SW480 (cell line): ENCODE data around the gene TBCD.

Source experiments
- DNase-seq: peaks from one replicate; pipeline ENCODE4 v3.0.0-alpha.2; 2016; ENCODE audit warnings: low spot score

The TBCD gene

GRCh38 chr17:82858376-82859126 lies 106.7 kb downstream of the TBCD start:
- no peak for DNase-seq

GRCh38 chr17:82859431-82860403 lies 107.9 kb downstream of the TBCD start:
- peak; percentile 81 for DNase-seq

- no peak for DNase-seq
Measured at GRCh38 chr17:82860606-82861392, 108.9 kb downstream of the TBCD start.

DNA sequence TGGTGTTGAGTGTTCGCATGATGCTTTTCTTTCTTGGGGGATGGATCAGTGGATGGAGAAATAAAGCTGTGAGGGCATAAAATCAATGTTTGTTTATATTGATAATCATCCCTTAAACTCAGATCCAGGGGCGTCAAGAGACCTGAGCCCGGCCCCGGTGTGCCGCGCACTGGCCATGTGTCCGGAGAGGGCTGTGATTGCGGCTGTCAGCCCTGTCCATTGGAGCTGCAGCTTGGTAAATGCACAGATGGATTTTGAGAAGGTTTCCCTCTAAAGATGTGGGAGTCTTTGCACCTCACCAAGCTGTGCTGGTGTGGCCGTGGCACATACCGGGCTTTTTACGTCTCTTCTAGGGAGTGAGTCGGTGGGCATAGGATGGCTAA lies 109.5 kb downstream of the TBCD start:
- DNase-seq, result no peak

GRCh38 chr17:82862191-82862590 lies 110.3 kb downstream of the TBCD start:
- no peak for DNase-seq

DNA sequence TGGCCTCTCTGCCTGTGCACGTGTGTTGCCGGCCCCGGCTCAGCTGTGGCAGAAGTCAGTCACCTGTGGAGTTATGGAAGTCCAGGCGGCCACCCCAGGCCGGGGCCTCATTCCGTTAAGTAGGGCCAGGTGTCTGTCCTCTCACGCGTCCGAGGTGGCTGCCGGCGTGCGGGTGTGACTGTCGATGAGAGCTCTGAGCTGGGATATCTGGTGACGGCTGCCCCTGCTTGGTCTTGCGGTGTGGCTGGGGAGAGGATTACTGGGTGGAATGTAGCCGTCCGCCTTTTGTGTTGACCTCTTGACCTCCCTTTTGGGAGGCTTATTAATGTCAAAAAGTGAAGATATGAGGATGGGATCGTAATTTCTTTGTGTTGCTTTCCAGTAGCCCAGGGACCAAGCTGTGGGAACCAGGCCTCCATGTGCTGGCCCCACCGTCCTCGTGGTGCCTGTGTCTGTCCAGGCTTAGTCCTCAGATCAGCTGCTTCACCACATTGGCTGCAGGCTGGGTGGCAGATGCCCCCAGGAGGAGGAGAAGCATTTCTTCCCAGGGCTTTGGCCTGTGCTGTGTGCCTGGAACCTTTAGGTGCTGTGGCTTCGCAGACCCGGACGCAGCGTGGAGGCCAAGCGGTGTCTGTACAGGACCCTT lies 111.0 kb downstream of the TBCD start:
- DNase-seq, result no peak

DNA sequence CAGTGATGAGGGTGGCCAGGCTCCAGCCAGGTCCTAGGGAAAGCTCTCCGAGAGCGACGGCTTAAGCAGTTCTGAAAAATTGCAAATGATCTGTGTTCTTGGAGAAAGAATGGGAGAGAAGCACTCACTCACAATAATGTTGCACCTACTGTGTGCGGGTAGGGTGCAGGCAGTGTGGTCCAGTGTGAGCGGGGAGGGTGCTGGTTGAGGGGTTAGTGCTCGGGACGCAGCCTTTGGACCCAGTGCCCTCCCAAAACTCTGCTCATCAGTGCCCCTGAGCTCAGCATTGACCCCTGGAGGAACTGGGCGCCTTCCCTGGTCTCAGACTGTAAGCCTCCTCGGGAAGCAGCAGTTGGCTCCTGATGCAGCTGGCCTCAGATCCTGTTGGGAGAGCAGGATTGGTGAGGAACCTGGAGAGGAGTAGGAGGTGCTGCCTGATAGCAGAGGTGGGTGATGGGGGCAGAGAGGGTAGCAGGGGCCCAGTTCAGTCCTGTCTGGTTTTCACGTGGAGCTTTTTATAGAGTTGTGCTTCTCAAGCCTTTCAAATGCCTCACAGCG lies 111.6 kb downstream of the TBCD start:
- DNase-seq, result peak; percentile 13

- peak; percentile 87 for DNase-seq
Measured at GRCh38 chr17:82863941-82864712, 112.3 kb downstream of the TBCD start.

DNA sequence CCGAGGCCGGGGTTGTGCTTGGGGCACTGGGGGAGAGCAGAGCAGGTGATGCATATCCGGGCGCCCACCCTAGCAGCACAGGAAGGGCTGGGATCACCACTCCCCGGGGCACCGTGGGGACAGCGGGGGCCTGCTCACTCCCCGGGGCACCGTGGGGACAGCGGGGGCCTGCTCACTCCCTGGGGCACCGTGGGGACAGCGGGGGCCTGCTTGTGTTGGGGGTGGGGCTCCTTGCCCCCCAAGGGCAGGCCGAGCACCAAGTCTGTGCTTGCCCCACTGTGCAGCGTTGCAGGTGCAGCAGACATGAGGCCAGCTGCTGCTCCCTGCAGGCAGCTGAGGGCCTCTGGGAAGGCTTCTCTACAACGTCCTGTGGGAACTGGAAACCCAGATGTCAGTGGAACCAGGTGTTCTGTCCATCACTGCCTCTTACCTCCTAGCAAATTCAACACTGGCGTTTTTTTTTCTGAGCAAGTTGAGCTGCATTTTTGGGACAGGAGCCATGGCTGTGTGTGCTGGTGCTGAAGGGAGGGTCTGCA lies 112.9 kb downstream of the TBCD start:
- no peak for DNase-seq

GRCh38 chr17:82865274-82865673 lies 113.4 kb downstream of the TBCD start:
- no peak for DNase-seq

GRCh38 chr17:82865774-82866395 lies 114.0 kb downstream of the TBCD start:
- no peak for DNase-seq

DNA sequence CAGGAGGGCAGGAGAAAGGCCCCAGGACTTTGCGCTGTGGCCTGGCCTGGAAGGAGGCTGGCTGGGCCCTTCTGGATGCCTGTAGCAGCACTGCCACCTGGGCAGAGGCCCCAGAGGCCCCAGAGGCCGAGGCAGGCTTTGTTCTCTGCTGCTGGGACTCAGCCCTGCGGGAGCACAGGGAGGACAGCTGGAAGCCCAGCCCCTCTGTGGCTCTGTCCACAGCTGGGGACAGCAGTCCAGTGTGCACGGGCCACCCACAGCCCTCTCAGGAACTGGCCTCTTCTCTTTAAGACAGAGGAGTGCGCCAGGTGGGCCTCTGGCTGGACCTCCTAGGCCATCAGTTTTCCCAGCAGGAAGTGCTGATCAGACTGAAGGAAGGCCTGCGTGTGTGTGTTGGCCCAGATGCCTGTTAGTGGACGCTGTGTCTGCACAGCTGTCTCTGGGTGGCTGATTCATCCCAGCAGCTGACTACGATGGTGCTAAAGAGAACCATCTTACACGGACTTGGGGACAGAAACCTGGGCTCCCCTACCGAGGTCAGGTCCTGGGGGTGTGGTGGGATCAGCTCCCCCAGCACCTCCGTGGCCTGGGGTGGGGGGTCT lies 114.8 kb downstream of the TBCD start:
- DNase-seq, result no peak

- no peak for DNase-seq
Measured at GRCh38 chr17:82867763-82868325, 116.0 kb downstream of the TBCD start.

DNA sequence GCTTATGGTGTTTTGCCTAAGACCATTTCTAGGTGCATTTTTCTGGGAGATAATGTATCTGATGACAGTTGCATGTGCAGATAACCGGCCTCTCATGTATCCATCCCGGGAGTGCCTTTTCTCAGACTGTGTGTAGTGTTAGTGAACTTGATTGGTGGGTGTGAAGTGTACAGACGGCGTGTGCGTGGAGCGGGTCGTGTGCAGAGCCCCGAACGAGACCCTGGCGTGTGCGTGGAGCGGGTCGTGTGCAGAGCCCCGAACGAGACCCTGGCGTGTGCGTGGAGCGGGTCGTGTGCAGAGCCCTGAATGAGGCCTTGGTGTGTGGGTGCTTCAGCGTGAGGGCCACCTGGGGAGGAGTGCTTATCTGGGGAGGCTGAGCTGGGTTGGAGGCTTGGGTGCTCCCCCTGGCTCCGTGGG lies 116.9 kb downstream of the TBCD start:
- no peak for DNase-seq

GRCh38 chr17:82869536-82869935 lies 117.7 kb downstream of the TBCD start:
- no peak for DNase-seq

GRCh38 chr17:82870091-82870491 lies 118.2 kb downstream of the TBCD start:
- no peak for DNase-seq

GRCh38 chr17:82870541-82870940 lies 118.7 kb downstream of the TBCD start:
- DNase-seq, result no peak

GRCh38 chr17:82871056-82871775 lies 119.4 kb downstream of the TBCD start:
- DNase-seq, result no peak
